Suprapubic skin (tissue), 4 donors: ENCODE results near the gene CAMK4. TPM values are rescaled to one million over a fixed set of nuclear protein-coding genes. Genes with fewer than 3 reads are reported as not detected.

ENCODE experiments used
- DNase-seq, 2 donors: peaks; one replicate each; pipeline ENCODE4 v3.0.0-alpha.2; 2019; ENCODE audit warnings: low spot score in 2 of 2
- H3K27ac ChIP-seq: fragments of 200-600 bp; sonication (generic); one replicate; pipeline ENCODE4 v1.5.1; 2019
- H3K27me3 ChIP-seq: fragments of 200-600 bp; sonication (generic); one replicate; pipeline ENCODE4 v1.5.1; 2019
- H3K36me3 ChIP-seq: fragments of 200-600 bp; sonication (generic); one replicate; pipeline ENCODE4 v1.5.1; 2019
- H3K4me1 ChIP-seq: fragments of 200-600 bp; sonication (generic); one replicate; pipeline ENCODE4 v1.5.1; 2019
- H3K4me3 ChIP-seq: fragments of 200-600 bp; sonication (generic); one replicate; pipeline ENCODE4 v1.5.1; 2019; ENCODE audit warnings: mild to moderate bottlenecking
- H3K9me3 ChIP-seq: fragments of 200-600 bp; sonication (generic); one replicate; pipeline ENCODE4 v1.5.1; 2019
- EP300 ChIP-seq: sonication (generic); formaldehyde crosslinking; IDR thresholded peaks from one replicate; pipeline ENCODE4 v1.6.1; 2017; ENCODE audit warnings: antibody characterized with exemption
- POLR2A ChIP-seq, 2 donors: fragments of 450-650 bp; IDR thresholded peaks; one replicate each; pipeline ENCODE4 v1.6.1; 2017; ENCODE audit warnings: antibody characterized with exemption in 2 of 2, mild to moderate bottlenecking in 2 of 2, moderate library complexity in 2 of 2
- POLR2AphosphoS5 ChIP-seq, 3 donors: sonication (generic); formaldehyde crosslinking; IDR thresholded peaks; one replicate each; pipeline ENCODE4 v1.6.1; 2017; ENCODE audit warnings: antibody characterized with exemption in 3 of 3
- WGBS: methylation state at CpG from one replicate; pipeline ENCODE4 v1.1.5; 2018; 5-methylcytosine and 5-hydroxymethylcytosine counted together
- total RNA-seq, 4 donors: library from RNA; depleted of rRNA; stranded (reverse); fragments of >200 nt; gene quantifications; one replicate each; pipeline ENCODE4 v1.1.0, GENCODE V29; 2016
- TF ChIP-seq, protein P1 (sequence below), 2 donors: fragments of 200-600 bp in 1 of 2; fragments of 450-650 bp in 1 of 2; sonication (generic) in 1 of 2; IDR thresholded peaks; one replicate each; pipeline ENCODE4 v1.5.1; 2016 to 2019; ENCODE audit warnings: antibody characterized with exemption in 2 of 2, mild to moderate bottlenecking in 1 of 2, moderate library complexity in 1 of 2

The CAMK4 gene
- total RNA-seq, 4 donors from 2014 or later = 0.05 to 2.6 (median 0.21) TPM; not detected in 1

DNA sequence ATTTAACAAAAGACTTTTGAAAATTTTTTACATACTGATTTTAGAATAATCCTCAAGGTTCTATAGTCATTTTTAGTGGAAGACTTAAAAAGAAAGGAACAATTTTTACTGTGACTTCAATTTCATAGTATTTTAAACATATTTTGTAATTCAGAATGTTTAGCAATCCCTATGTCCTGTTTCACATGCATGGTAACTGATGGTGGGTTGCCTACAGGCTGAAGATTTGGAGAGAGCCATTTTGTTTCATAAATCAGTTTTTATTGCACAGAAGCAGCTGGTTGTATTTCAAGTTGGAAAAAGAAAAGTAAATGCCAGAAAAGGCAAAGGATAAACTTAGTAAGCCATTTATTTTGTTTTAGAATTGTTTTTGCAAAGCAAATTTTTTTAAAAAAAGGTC lies 264.2 kb downstream of the CAMK4 start:
- H3K36me3 ChIP-seq = no peaks in the 10 kb centered on the region
- no peak overlapping the region for H3K27ac ChIP-seq
- no peaks in the 10 kb centered on the region for H3K27me3 ChIP-seq
- TF ChIP-seq POLR2AphosphoS5 (IDR thresholded peaks at IDR 0.05) = no peak
- TF ChIP-seq EP300 = no peak
- TF ChIP-seq, protein P1, sequence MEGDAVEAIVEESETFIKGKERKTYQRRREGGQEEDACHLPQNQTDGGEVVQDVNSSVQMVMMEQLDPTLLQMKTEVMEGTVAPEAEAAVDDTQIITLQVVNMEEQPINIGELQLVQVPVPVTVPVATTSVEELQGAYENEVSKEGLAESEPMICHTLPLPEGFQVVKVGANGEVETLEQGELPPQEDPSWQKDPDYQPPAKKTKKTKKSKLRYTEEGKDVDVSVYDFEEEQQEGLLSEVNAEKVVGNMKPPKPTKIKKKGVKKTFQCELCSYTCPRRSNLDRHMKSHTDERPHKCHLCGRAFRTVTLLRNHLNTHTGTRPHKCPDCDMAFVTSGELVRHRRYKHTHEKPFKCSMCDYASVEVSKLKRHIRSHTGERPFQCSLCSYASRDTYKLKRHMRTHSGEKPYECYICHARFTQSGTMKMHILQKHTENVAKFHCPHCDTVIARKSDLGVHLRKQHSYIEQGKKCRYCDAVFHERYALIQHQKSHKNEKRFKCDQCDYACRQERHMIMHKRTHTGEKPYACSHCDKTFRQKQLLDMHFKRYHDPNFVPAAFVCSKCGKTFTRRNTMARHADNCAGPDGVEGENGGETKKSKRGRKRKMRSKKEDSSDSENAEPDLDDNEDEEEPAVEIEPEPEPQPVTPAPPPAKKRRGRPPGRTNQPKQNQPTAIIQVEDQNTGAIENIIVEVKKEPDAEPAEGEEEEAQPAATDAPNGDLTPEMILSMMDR (IDR thresholded peaks at IDR 0.05) = no peak
- no peak for TF ChIP-seq POLR2A (IDR thresholded peaks at IDR 0.05)
- no peaks in the 10 kb centered on the region for H3K9me3 ChIP-seq
- H3K4me3 ChIP-seq = no peak overlapping the region
- H3K4me1 ChIP-seq = no peaks in the 10 kb centered on the region
- DNase-seq = no peak

GRCh38 chr5:111493031-111493430 lies 268.8 kb downstream of the CAMK4 start:
- Histone ChIP-seq H3K9me3 (no peaks in the 10 kb centered on the region), H3K4me3 (no peak overlapping the region), H3K4me1 (no peaks in the 10 kb centered on the region), H3K27ac (no peak overlapping the region), H3K36me3 (no peaks in the 10 kb centered on the region), H3K27me3 (no peaks in the 10 kb centered on the region)
- WGBS = 54% methylated on average over 2 of the region's 2 CpGs
- TF ChIP-seq POLR2A (IDR thresholded peaks at IDR 0.05) (no peak), EP300 (no peak), POLR2AphosphoS5 (IDR thresholded peaks at IDR 0.05) (no peak)
- TF ChIP-seq, protein P1 (IDR thresholded peaks at IDR 0.05) = no peak
- no peak for DNase-seq

DNA sequence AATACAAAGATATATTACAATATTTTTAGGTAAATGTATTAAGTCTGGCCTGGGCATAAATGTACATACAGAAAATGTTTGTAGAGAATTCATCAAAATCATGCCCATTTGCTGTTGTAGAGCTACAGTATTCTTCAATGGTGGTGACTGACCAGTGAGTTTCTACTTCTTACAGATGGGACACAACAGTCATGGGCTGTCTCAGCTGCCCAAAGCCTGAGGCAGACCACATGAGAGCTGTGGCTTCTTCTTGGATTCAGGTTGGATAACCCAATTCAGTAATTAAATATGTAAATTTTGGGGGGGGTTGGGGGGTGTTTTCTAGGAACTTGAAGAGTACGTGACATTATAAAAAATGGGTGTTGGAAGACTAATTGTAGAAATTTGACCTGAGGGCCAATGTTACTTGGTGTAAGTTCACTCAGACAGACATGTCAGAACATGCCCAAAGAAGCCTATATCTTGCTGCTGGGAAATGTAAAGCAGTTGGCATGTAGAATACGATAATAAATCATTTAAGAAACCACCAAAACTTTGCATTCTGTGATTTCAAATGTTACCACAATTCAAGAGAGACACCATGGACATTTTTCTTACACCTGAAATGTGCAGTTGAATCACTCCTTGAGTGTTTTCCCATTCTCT lies 270.3 kb downstream of the CAMK4 start:
- DNase-seq = no peak
- 62% methylated on average over 2 of the region's 2 CpGs for WGBS
- Histone ChIP-seq H3K27me3 (no peaks in the 10 kb centered on the region), H3K4me3 (no peak overlapping the region), H3K4me1 (no peaks in the 10 kb centered on the region), H3K36me3 (no peaks in the 10 kb centered on the region), H3K27ac (no peak overlapping the region), H3K9me3 (no peaks in the 10 kb centered on the region)
- TF ChIP-seq POLR2A (IDR thresholded peaks at IDR 0.05) (no peak), EP300 (no peak), POLR2AphosphoS5 (IDR thresholded peaks at IDR 0.05) (no peak)
- TF ChIP-seq, protein P1 (IDR thresholded peaks at IDR 0.05) = no peak

GRCh38 chr5:111495159-111495558 lies 271.0 kb downstream of the CAMK4 start:
- H3K4me3 ChIP-seq = no peak overlapping the region
- 97% methylated on average over 1 of the region's 1 CpG for WGBS
- H3K4me1 ChIP-seq = no peaks in the 10 kb centered on the region
- DNase-seq = no peak
- H3K27ac ChIP-seq = no peak overlapping the region
- TF ChIP-seq, protein P1 (IDR thresholded peaks at IDR 0.05) = no peak
- TF ChIP-seq EP300 (no peak), POLR2A (IDR thresholded peaks at IDR 0.05) (no peak), POLR2AphosphoS5 (IDR thresholded peaks at IDR 0.05) (no peak)
- no peaks in the 10 kb centered on the region for H3K9me3 ChIP-seq
- no peaks in the 10 kb centered on the region for H3K36me3 ChIP-seq
- H3K27me3 ChIP-seq = no peaks in the 10 kb centered on the region

GRCh38 chr5:111498346-111498745 lies 274.2 kb downstream of the CAMK4 start:
- Histone ChIP-seq H3K9me3 (no peaks in the 10 kb centered on the region), H3K4me3 (no peak overlapping the region), H3K27me3 (no peaks in the 10 kb centered on the region), H3K4me1 (no peaks in the 10 kb centered on the region), H3K27ac (no peak overlapping the region), H3K36me3 (no peaks in the 10 kb centered on the region)
- 76% methylated on average over 1 of the region's 1 CpG for WGBS
- no peak for TF ChIP-seq POLR2A (IDR thresholded peaks at IDR 0.05)
- no peak for DNase-seq

GRCh38 chr5:111502956-111503355 lies 278.8 kb downstream of the CAMK4 start:
- Histone ChIP-seq H3K4me3 (no peak overlapping the region), H3K36me3 (no peaks in the 10 kb centered on the region), H3K4me1 (no peaks in the 10 kb centered on the region), H3K9me3 (no peaks in the 10 kb centered on the region), H3K27ac (no peak overlapping the region), H3K27me3 (no peaks in the 10 kb centered on the region)
- TF ChIP-seq, protein P1 (IDR thresholded peaks at IDR 0.05) = no peak
- TF ChIP-seq POLR2A (IDR thresholded peaks at IDR 0.05) (no peak), POLR2AphosphoS5 (IDR thresholded peaks at IDR 0.05) (no peak), EP300 (no peak)
- no peak for DNase-seq
